CD4-positive, alpha-beta T cell treated with Interleukin-1 beta for 1 hour (primary cell): ENCODE results near the gene SPECC1.
"Not testable (repeated sequence)": the region's sequence is repeated elsewhere in the genome, so short reads cannot be mapped to it uniquely, and the experiment has no call there.

ENCODE experiments used
- DNase-seq, 2 donors: peaks; one replicate each; pipeline ENCODE4 v3.0.0-alpha.2; 2020 to 2022

SPECC1 gene

DNA sequence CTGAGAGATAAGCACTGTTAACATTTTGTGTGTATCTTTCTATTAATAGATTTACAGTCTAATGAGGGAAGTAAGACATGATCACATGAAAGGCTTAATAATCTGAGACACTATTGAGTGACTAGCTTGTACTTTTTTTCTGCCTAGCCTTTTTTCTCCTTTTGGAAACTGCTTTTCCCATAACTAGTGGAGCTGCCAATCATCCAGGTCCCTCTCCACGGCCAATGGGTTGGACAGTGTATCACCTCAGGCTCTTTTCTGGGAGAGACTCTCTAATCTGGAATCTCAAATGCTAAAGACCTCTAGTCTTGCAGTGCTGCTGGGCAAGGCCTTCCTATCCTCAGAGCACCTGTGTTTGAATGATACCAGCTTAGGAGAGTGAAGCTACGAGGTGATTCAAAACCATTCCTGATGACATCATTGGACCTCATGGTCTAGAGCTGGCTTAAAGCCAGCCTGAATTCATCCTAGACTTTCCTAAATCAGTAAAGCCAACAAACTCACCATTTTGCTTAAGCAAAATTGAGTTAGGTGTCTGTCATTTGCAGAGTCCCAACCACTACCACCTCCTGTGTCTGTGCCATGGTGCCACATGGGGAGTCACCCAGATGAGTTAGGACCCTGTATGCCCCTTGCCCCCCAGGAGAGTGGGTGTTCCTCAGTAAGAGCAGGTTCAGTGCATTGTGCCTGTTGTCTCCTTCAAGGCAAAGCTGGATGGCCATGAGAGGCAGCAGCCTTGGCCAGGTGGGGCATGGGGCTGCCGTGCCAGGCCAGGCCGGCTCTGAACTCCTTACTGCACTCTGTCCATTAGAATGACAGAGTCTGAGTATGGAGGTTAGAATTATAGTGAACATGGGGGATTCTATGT lies 62.9 kb downstream of the SPECC1 start:
- no peak for DNase-seq

DNA sequence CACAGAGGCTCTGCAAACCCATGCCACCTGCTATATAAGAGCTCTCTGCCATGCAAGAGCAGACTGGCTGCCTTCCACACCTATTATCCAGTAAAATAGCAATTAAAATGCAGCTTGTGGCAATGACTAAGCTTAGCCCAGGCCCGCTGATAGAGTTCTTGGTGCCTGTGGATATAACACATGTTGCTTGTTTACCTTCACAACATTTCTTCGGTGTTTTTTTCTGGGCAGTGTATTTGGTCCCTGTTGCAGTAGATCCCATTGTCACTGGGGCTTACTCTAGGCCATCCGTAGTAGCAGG lies 63.5 kb downstream of the SPECC1 start:
- DNase-seq: no peak

DNA sequence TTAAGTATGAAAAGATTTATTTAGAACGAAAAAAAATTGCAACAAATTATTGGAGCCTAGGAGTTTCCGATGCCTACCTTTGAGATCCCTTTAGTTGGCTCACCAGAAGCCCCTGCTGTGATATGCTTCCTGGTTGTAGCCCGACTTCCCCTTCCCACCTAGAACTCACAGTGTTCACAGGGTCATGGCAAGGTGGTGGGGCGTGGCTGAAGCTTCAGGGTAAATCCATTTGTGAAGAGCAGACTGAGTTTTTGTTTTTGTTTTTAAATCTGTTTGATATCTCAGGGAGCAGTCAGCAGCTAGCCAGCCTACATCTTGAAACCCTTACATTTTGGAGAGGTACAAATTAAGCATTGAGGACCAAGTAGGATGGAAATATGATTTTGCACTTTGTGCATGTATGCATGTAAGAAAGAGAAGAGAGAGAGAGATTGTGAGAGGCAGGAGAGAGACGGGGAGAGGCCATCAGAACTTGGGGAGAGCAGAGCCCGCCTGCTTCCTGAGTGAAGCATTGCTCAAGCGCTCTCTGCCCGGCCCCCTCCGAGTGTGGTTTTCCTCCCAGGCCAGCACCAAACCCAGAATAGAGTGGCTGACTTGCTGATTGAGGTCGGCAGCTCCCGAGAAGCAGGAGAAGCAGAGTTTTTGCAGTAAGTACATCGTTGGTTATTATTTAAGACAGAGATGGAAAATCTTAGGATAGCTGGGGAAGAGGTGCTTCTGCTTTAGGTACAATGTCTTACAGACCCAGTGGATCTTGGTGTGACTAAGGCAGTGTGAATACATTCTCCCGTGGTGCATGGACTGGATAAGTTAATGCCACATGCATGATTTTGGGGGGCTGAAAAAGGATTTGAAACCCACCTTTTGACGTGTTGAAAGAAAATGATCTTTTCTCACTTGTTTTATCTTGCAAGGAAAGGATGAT lies 64.2 kb downstream of the SPECC1 start:
- DNase-seq: peak; percentile 25 to 44

DNA sequence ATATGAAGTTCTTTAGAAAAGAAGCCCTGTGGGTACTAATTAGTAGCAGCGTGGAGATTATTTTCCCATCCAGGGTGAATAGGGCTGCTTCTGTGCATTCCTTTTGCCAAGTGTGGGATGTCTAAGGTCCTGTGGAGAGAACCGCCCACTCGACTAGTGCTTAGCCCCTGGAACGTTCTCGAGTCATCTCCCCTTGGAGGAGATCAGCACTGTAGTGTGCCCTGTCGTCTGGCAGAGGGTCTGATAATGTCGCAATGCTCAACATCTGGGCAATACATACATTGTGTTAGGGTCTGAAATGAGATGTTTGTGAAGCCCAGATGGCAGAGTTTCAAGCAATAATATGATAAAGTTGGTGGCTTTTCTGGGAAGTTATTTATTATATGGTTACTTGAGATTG lies 64.8 kb downstream of the SPECC1 start:
- DNase-seq: no peak

DNA sequence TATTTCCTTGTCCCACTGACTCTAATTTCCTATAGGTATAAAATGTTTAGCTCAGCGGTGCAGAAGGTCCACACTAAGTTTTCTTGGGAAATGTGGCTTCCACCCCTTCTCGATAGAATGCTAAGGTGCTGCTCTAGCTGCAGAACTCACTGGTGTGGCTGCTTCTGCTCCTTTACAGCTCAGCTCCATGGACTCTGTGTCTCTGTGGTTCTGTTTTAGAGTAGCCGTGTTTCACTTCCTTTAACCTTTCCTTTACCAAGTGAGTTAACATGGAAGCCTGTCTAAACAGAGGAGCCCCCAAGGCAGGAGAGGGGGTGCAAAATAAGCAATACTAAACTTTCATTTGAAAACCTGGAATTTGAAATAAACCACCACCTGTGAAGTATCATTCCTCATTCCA lies 65.3 kb downstream of the SPECC1 start:
- DNase-seq: no peak

DNA sequence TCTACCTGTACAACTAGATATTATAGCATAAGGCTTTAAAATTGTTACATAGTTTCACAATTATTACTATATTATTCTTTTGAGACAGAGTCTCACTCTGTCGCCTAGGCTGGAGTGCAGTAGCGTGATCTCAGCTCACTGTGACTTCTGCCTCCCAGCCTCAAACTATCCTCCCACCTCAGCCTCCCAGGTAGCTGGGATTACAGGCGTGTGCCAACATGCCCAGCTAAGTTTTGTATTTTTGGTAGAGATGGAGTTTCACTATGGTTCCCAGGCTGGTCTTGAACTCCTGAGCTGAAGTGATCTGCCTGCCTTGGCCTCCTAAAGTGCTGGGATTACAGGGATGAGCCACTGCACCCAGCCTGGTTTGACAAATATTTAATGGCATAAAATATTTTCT lies 67.0 kb downstream of the SPECC1 start:
- not testable (repeated sequence) for DNase-seq

DNA sequence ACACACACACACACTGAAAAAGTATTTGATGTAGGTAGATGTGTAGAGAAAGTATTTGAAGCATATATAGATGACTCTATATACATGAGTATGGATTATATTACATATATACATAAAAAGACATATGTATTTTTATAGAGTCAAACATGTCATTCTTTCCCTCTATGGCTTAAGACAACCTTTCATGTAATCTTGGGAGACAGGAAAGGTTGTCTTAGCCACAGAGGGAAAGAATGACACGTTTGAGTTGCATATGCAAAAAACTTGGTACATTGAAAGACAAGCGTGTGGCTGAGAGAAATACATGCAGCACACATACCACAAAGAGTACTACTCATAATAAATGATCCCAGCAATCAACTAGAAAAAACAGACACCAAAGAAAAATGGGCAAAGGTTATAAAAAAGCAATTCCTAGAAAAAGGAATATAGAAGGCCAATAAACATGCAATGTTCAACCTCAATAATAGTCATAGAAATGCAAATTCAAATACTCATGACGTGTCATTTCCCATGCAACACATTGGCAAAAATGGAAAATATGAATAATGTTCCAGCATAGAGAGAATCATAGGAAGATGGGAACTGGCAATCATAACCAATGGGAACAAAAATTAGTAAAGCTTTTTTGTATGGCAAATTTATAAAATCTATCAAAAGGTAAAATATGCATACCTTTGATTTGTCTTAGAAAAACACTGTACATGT lies 69.0 kb downstream of the SPECC1 start:
- DNase-seq: no peak

DNA sequence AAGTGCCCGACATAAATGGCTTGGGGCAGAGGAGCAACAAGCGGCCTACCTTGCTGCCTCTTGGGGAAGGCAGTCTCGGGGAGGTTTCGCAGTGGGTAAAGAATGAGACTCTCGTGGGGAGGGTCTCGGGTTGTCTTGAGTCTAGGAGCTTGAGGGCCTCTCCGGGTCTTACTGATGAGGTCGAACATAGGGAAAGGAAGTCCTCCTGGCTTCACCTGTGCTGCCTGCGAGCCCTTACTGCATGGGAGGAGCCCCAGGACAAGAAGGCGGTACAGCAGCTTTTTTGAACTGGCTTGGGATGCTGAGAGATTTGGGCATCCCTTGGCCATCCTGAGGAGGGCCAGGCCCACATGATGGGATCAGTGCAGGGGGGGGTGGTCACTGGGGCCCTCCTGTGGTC lies 71.4 kb downstream of the SPECC1 start:
- DNase-seq: no peak

DNA sequence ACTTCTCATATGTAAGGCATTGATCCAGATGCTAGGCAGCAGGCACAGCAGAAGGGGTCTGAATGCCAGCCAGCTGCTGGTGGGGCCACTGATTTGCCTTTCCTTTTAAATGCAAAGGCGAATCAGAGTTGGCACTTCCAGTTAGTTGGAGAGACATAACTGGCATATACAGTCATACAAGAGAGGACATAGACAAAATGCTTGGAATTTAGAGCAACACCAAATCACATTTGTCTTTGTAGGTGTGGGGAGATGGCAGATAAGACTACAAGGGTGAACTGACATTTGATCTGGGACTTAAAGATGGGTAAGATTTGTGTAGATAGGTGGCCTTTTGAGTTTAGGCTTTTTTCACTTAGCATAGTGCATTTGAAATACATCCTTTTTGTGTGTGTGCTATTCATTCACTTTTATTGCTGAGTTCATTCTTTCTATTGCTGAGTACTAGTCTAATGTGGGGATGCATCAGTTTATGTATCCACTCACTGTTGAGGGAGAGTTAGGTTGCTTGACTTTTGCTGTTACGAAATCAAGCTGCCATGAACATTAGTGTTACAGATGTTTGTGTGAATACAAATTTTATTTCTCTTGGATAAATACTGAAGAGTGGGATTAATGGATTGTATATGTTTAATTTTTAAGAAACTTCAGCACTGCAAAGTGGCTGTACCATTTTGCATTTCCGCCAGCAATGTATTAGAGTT lies 74.1 kb downstream of the SPECC1 start:
- no peak for DNase-seq

DNA sequence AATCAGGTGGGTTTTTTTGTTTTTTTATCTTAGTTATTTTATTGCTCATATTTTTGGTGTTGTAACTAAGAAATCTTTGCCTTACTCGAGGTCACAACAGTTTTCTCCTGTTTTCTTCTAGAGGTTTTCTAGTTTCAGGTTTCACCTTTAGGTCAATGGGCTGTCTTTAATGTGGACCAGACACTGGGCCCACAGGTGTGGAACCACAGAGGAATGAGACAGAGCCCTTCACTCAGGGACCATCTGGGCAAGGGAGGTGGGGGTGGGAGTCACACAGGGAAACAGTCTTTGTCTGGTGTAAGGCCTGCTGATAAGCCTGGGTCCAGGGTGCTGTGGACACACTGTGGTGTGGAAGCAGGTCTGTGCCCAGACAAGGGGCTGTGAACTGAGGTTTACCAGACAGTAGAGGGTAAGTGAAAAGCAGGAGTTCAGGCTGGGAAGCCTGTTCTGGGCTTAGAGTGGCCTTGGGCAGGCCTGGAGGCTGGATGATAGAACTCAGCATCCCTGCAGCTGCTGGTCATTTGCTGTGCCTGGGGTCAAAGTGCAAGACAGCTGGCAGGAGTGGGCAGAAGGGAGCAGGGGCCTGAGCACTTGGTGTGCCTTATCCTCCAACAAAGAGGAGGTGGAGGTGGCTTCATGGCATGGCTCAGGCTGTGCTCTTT lies 75.6 kb downstream of the SPECC1 start:
- no peak for DNase-seq

DNA sequence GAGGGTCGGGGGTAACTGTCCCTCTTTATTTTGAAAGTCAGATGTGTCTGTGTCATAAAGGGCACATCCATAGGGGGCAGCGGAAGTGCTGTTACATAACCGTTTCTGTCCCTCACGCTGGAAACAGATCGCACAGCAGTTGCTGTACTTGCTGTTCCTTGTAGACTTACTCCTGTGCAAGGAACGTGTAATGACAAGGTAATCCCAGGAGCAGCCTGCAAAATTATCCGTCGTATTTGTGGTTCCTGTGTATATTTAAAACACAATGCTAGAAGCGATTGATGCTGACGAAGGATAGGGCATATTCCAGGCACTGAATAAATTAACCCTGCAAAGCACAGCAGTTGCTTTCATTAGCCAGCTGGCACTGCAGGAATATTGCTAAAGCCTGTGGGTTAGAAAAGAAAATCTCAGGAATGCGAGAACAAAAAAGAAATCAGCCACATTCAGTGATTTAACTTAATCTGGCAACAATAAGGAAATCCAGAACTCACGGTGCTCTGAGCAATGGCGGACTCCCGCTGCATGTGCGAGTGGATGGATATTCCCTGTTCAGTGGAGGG lies 76.2 kb downstream of the SPECC1 start:
- DNase-seq: no peak

DNA sequence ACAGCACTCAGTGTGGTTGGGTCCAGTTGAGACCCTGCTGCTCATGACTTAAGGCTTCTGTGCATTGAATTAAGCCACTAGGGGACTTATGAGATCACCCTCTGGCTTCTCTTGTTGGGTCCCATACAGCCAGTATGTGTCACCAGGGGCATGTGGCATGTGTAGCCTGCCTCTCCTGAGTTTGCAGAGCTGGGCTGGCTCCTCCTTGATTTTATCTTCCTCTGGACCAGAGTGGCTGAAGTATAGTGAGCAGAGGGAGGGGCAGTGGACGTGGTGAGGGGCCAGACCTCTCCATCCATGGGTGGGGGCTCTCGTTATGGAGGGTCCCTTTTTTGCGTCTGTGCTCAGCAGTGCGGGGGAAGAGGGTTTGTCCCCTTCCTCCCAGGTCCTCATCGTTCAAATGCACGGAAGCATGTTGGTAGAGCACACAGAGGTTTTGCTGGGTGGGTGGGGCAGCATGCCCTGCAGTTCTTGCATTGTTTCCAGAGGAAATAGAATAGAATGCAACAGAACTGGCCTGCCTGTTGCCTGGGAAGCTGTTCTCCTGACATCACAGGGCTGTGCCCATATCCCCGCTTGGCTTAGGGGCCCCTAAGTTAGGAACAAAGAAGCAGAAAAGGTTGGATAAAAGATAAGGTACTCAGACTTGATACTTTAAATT lies 77.4 kb downstream of the SPECC1 start:
- DNase-seq: no peak

DNA sequence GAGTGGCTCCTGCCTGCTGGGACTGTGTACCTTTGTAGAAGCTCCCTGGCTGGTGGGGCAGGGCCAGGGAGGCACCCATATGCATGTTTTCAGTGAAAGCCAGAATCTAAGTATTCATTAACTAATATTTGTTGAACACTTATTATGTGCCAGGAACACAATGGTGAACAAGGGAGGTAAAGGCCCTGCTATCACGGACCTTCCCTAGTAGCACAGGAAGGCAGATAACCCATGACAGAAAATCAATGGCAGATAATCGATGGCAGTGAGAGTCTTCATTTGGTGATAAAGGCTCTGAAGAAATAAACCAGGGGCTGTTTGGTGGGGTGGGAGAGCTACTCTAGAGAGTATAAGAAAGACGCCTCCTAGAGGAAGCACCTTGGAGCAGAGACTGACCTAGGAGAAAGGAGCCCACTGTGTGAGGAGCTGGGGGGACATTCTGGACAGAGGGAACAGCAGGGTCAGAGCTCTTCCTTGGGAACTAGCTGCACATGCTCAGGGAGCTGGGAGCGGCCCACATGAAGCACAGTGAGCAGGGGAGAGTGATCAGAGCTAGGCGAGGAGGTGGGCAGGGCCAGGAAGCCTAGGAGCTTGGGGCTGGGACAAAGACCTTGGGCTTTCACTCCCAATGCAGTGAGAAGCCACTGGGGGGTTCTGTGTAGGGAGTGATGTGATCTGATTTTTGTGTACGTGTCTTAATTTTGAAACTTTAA lies 78.5 kb downstream of the SPECC1 start:
- no peak for DNase-seq

DNA sequence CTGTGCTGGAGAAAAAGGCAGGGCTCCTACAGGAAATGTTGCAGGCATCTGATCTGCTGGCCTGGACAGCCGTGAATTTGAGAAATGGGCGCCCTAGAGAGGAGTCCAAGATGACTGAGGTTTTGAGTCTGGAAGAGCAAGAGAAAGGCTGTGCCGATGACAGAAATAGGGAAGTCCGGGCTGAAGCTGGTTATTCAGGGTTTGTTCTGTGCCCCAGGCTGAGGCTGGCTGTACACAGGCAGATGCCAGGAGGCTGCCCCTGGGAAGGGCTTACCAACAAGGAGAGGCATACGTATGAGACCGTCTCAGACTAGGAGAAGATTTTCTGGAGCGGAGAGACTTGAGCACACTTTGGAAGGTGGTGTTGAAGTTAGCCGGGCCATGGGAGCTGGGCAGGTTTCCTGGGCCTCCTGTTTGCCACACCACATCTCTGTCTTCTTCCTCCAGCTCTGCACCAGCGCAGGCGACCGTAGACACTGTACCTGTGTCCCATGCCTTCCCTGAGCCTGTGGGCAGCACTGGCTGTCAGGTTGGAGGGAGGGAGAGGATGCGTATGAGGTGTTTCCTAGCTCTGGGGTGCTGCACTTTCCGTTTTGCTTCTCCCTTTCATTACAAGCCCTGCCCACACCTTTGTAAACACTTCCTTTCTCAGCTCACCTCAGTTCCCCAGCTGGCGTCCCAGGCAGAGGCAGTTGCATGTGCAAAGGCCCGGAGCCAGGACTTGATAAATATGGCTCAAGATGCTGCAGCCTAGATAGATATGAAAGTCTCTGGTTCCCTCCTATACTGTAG lies 80.8 kb downstream of the SPECC1 start:
- DNase-seq: no peak

DNA sequence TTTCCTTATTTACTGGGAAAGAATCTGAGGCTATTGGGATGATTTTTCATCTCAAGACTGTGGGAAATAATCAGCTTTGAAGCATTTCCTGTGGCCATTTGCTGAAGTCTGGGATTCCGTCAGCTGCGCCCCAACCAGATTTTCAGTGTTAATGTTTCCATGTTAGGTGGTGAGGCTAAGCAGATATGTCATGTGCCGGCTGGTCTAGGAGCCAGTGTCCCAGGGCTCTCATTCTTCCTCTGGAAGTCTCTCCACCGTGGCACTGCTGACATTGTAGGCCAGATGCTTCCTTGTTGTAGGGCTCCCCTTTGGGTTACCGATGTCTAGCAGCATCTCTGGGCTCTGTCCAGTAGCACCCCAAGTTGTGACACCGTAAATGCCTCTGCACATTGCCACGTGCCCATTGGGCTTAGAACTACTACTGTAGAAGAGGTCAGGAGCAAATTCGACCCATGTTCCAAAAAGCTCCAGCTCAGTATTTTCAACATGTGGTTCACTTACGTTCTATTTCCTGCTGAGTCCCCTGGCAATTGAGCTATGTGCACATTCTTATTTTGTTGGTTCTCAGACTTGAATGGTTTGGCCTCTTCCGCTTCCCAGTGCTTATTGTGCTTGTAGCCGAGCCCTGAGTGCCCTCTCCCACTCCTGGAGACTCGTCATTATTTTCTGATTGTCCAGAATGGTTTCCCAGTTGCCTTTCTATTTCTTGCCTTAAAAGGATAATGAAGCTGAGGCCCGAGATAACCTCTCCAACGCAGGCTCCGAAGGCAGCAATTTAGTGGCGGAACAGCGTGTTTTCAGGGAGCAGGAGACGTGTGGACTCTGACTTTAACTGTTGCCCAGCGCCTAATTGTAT lies 82.2 kb downstream of the SPECC1 start:
- DNase-seq: no peak

DNA sequence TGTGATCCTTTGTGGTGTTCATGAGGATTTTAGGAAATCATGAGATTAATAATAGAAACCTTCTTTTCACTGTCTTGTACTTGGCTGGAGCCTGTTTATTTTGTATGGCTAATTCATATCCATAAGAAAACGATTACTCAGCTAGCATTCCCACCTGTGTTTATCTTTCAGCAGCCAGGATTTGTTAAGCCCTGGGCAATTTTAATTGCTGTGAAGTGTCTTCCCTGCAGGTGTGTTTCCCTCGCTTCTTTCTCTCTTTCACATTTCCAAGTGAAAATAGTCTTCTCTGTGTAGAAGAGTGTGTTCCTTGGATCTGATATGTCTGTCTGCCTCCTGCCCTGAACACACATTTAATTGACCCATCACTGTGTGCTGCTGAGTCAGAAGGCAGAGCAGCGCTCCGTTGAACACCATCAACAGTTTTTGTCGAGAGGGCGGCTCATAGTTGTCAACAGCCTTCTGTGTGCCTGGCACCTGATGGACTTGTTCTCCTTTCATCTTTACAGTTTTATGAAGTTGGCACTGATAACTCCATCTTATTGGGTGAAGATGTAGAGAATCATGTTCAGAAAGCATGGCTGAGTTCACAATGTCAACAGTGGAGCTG lies 83.2 kb downstream of the SPECC1 start:
- no peak for DNase-seq

DNA sequence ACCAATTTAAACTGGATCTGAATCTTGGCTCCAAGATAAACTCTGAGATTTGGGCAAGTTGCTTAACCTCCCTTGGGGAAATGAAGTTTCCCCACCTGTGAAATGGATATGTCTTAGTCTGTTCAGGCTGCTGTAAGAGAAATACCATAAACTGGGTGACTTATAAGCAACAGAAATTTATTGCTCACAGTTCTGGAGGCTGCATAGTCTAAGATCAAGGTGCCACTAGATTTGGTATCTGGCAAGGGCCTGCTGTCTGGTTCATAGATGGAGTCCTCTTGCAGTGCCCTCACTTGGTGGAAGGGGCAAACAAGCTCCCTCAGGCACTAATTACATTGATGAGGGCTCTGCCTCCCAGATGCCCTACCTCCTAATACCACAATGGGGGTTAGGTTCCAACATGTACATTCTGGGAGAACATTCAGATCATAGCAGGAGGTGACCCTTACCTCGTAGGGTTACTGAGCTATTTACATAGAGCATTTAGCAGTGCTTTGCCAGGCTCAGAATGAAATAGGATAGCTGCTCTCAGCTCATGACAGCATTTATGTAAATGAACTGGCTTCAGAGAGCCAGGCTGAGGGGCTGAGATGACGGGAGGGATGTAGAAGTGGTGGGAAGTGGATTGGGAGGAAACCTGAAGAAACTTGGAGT lies 83.9 kb downstream of the SPECC1 start:
- DNase-seq: no peak

DNA sequence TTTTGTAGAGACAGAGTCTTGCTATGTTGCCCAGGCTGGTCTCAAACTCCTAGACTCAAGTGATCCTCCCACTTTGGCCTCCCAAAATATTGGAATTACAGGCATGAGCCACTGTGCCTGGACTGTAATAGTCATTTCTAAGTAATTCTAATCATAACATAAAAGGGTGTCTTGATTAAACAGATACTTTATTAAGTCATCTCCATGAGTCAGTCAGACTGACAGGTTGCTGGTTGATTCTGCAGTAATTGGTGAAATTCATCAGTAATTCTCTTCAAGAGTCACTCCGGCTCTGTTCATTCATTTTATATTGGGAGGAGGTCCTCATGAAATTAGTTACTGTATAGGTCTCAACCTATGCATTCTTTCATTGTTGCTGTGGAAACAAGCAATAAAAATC lies 85.6 kb downstream of the SPECC1 start:
- DNase-seq: no peak
